RWPE1 (cell line): ENCODE measurements around the gene TUT1.
"Not testable (repeated sequence)": the region's sequence is repeated elsewhere in the genome, so short reads cannot be mapped to it uniquely, and the experiment has no call there.

Experiments used
- CTCF ChIA-PET: fragments of 350-600 bp; sonication (Branson Sonifier 250); formaldehyde crosslinking; extraction: SDS; loops from one replicate; lab custom pipeline; 2021; lab: Yijun Ruan, JAX
- POLR2A ChIA-PET: fragments of 400-600 bp; formaldehyde crosslinking; extraction: SDS; loops from one replicate; lab custom pipeline; 2020; ENCODE audit warnings: antibody characterized with exemption; ENCODE audit not compliant: low non-redundant PET; lab: Yijun Ruan, JAX
- DNase-seq: peaks from one replicate; pipeline ENCODE4 v3.0.0; 2012; ENCODE audit warnings: low spot score
- H3K27ac ChIP-seq: fragments of 450-650 bp; 2 replicates; pipeline ENCODE4 v1.5.1; 2017
- CTCF ChIP-seq: fragments of 450-650 bp; conservative IDR thresholded peaks from 2 replicates; pipeline ENCODE4 v1.5.1; 2017; ENCODE audit warnings: low read depth, mild to moderate bottlenecking

The TUT1 gene

GRCh38 chr11:62593434-62594044 lies 2.2 kb upstream of the TUT1 start:
- POLR2A ChIA-PET: interaction anchor here (0.6 to 2.9 kb wide), 2 partner anchors 8 to 72 kb away, joined by 3 to 16 read pairs; partner anchors contain the start of genes C11orf98, CSKMT and MTA2
- CTCF ChIA-PET: interaction anchor here (0.8 kb wide), 1 partner anchor 193 kb away, joined by 5 read pairs; no protein-coding TSS in a partner anchor
- DNase-seq: peak; percentile 47
- peak; percentile 68 for TF ChIP-seq CTCF
- H3K27ac ChIP-seq: peak overlapping the region; percentile 91

GRCh38 chr11:62592989-62593421 lies 1.7 kb upstream of the TUT1 start:
- ChIA-PET POLR2A (interaction anchor here (0.6 to 2.9 kb wide), 2 partner anchors 8 to 72 kb away, joined by 3 to 16 read pairs; partner anchors contain the start of genes C11orf98, CSKMT and MTA2), CTCF (interaction anchor here (0.7 to 0.9 kb wide), 2 partner anchors 73 to 97 kb away, joined by 3 to 4 read pairs; partner anchors contain the start of gene LRRN4CL)
- H3K27ac ChIP-seq: peak overlapping the region; percentile 91
- no peak for TF ChIP-seq CTCF
- no peak for DNase-seq

DNA sequence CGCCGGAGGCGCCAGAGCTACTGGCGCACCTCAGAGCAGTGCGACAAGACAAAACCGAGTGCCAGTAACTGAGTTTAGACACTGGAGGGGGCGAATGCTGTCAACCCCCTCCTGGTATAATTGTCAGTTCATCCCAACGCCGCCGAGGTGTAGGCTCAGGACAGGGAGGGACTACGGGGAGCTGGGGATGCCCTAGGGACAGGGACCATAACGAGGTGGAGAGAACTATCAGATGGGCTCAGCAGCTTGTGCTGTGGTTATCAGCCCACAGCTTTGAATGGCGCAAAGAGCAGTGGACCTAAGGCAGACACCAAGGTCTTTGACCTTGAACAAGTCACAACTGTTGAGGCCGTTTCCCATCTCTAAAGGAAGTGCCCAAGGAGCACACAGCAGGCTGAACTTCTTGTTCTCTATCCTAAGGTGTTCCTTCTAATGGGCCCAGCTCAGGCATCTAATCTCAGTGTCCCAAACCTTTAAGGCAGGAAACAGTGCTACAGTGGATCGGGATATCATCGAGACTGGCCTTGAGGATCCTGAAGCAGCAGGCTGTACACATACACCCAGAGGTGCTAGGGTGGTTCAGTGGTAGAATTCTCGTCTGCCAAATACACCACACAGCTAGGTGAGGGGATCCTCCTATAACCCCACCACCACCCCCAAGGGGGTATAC lies 958 bp upstream of the TUT1 start:
- no peak for DNase-seq
- ChIA-PET CTCF (interaction anchor here (0.7 to 0.9 kb wide), 2 partner anchors 73 to 97 kb away, joined by 3 to 4 read pairs; partner anchors contain the start of gene LRRN4CL), POLR2A (interaction anchor here (0.5 to 2.9 kb wide), 12 partner anchors 9 to 73 kb away, joined by 3 to 24 read pairs (median 5); partner anchors contain the start of genes AHNAK, C11orf98, CSKMT and EEF1G)
- peak overlapping the region; percentile 91 for H3K27ac ChIP-seq
- TF ChIP-seq CTCF: no peak

GRCh38 chr11:62588966-62589637 lies 2.2 kb downstream of the TUT1 start:
- no peak for DNase-seq
- peak overlapping the region; percentile 37 for H3K27ac ChIP-seq
- CTCF ChIA-PET: interaction anchor here (0.6 kb wide), 1 partner anchor 123 kb away, joined by 4 read pairs; no protein-coding TSS in a partner anchor
- peak; percentile 34 for TF ChIP-seq CTCF
- POLR2A ChIA-PET: no interaction called here

DNA sequence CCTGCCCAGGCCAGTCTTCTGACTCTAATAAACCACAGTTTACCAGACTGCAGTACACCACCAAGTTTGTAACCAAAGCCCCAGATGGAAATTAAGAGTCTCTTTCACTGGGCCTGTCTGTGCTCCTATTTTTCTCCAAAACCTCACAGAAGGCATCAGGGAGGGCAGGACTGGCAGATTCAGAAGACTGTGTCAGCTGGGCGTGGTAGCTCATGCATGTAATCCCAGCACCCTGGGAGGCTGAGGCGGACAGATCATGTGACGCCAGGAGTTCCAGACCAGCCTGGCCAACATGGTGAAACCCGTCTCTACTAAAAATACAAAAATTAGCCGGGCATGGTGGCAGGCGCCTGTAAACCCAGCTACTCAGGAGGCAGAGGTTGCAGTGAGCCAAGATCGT lies 6.0 kb downstream of the TUT1 start:
- peak overlapping the region; percentile 36 for H3K27ac ChIP-seq
- DNase-seq, POLR2A ChIA-PET, CTCF ChIA-PET: not testable (repeated sequence)

- CTCF ChIA-PET: not testable (repeated sequence)
Observed at GRCh38 chr11:62581735-62582134, 9.6 kb downstream of the TUT1 start.

More at GRCh38 chr11:62581735-62582134, 9.6 kb downstream of the TUT1 start:
- DNase-seq, POLR2A ChIA-PET, H3K27ac ChIP-seq: not testable (repeated sequence)
